ENCODE results near the gene TSNAXIP1. TPM values are rescaled to one million over a fixed set of nuclear protein-coding genes. Genes with fewer than 3 reads are reported as not detected.
A peak's percentile ranks its signal among the peaks of the same experiment; 100 is the strongest.

Gene TSNAXIP1
- total RNA-seq, 2 donors from 2014 or later, result 0.24 to 1.1 TPM

GRCh38 chr16:67865318-67865717 lies 58.6 kb downstream of the TSNAXIP1 start:
- H3K9me3 Mint-ChIP-seq, result no peaks in the 10 kb centered on the region
- H3K27ac Mint-ChIP-seq, result no peak overlapping the region
- H3K4me1 Mint-ChIP-seq (ENCODE audit: low read depth in 2 of 2), result peaks cover 12 to 19% of the 10 kb centered on the region in 2 donors
- ATAC-seq (no peak), DNase-seq (ENCODE audit: low spot score) (no peak)
- H3K4me3 Mint-ChIP-seq, result no peak overlapping the region
- no peaks in the 10 kb centered on the region for H3K27me3 Mint-ChIP-seq
- H3K36me3 Mint-ChIP-seq, result no peaks in the 10 kb centered on the region

- Mint-ChIP-seq H3K9me3 (no peaks in the 10 kb centered on the region), H3K27me3 (no peaks in the 10 kb centered on the region), H3K27ac (no peak overlapping the region), H3K36me3 (peaks cover 4% of the 10 kb centered on the region), H3K4me3 (no peak overlapping the region), H3K4me1 (ENCODE audit: low read depth in 2 of 2) (peaks cover 6 to 10% of the 10 kb centered on the region in 2 donors)
- ATAC-seq, result no peak
- no peak for DNase-seq (ENCODE audit: low spot score)
Measured at GRCh38 chr16:67868290-67868689, 61.6 kb downstream of the TSNAXIP1 start.

- H3K4me1 Mint-ChIP-seq (ENCODE audit: low read depth in 2 of 2), result peaks cover 18 to 21% of the 10 kb centered on the region in 2 donors
- H3K36me3 Mint-ChIP-seq, result peaks cover 10% of the 10 kb centered on the region
- no peak overlapping the region for H3K27ac Mint-ChIP-seq
- no peak for DNase-seq (ENCODE audit: low spot score)
- H3K27me3 Mint-ChIP-seq, result no peaks in the 10 kb centered on the region
- no peaks in the 10 kb centered on the region for H3K9me3 Mint-ChIP-seq
- H3K4me3 Mint-ChIP-seq, result no peak overlapping the region
- ATAC-seq, result no peak
Measured at GRCh38 chr16:67869653-67870052, 63.0 kb downstream of the TSNAXIP1 start.

DNA sequence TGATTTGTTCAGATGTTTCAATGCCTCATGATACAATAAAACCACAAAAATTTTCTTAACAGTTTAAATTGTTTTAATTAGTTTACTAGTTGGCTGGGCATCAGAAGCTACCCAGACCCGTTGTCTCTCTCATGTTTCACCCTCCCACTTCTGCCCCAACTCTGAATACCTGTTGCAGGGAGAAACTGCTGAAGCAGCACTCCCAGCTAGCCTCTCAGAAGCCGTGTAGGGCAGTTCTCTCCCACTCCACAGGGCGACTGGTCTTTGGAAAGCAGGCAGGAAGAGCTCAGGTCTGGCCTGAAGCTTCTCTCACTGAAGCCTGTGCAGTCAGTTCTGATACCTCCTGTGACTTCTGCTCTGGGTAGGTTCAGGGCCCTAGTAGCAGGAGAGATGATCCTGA lies 64.6 kb downstream of the TSNAXIP1 start:
- Mint-ChIP-seq H3K4me1 (ENCODE audit: low read depth in 2 of 2) (peaks cover 32% of the 10 kb centered on the region in 2 donors), H3K9me3 (no peaks in the 10 kb centered on the region), H3K27ac (peak overlapping the region in 1 of 2 donors; percentile 93), H3K4me3 (no peak overlapping the region), H3K27me3 (no peaks in the 10 kb centered on the region), H3K36me3 (peaks cover 10% of the 10 kb centered on the region)
- ATAC-seq (no peak), DNase-seq (ENCODE audit: low spot score) (no peak)

- H3K27ac Mint-ChIP-seq, result peak overlapping the region; percentile 83 to 93
- ATAC-seq, result no peak
- peak overlapping the region; percentile 98 for H3K4me3 Mint-ChIP-seq
- peaks cover 10% of the 10 kb centered on the region for H3K36me3 Mint-ChIP-seq
- no peaks in the 10 kb centered on the region for H3K9me3 Mint-ChIP-seq
- no peak for DNase-seq (ENCODE audit: low spot score)
- H3K27me3 Mint-ChIP-seq, result no peaks in the 10 kb centered on the region
- H3K4me1 Mint-ChIP-seq (ENCODE audit: low read depth in 2 of 2), result peaks cover 32% of the 10 kb centered on the region in 2 donors
Measured at GRCh38 chr16:67872131-67872630, 65.5 kb downstream of the TSNAXIP1 start.

DNA sequence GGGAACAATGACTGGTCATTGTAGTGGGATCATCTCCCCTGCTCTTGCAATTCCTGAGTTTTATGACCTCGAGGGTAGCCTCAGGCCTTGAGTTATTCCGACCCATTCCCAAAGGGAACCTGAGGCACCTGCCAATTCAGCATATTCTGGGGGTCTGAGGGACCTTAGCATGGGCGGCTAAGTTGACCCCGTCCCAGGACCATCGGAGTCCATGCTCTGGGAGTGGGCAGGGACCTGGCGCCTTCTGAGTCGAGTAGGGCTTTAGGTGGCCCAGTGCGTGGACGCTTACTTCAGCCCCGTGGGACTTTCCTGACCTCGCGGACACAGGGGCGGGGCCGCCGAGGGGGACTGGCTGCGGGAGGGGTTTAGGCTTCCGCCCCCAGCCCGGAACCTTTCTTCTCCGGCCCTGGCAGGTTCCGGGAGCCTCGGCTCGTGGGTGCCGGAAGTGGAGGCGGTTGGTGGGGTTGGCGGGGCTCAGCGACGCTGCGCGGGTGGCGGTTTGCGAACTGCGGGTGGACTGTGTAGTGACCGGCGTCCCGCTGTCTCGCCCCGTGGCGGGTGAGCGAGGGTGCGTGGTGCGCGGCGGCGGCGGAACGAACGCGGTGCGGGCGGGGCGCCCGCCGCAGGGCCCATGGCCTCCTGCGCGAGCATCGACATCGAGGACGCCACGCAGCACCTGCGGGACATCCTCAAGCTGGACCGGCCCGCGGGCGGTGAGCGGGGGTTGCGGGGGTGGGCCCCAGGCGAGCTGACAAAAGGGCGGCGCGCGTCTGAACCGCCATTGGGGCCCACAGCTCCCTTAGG lies 66.1 kb downstream of the TSNAXIP1 start, which contains the start of gene EDC4:
EDC4 (plus strand) TSS at position 422 of the 804 bp plus-strand sequence; CDS start at position 632, 210 bp downstream.
- DNase-seq (ENCODE audit: low spot score) (peak; percentile 97), ATAC-seq (peak; percentile 95 to 98)
- H3K9me3 Mint-ChIP-seq, result no peaks in the 10 kb centered on the region
- H3K27ac Mint-ChIP-seq, result peak within 1 kb of the TSS; percentile 83 to 93
- H3K4me3 Mint-ChIP-seq, result peak within 1 kb of the TSS; percentile 98
- no peaks in the 10 kb centered on the region for H3K27me3 Mint-ChIP-seq
- H3K4me1 Mint-ChIP-seq (ENCODE audit: low read depth in 2 of 2), result peaks cover 32 to 33% of the 10 kb centered on the region in 2 donors
- H3K36me3 Mint-ChIP-seq, result peaks cover 10% of the 10 kb centered on the region

- Mint-ChIP-seq H3K4me3 (peak overlapping the region; percentile 98), H3K27me3 (no peaks in the 10 kb centered on the region), H3K27ac (peak overlapping the region; percentile 83 to 93), H3K9me3 (no peaks in the 10 kb centered on the region), H3K4me1 (ENCODE audit: low read depth in 2 of 2) (peaks cover 32 to 34% of the 10 kb centered on the region in 2 donors), H3K36me3 (peaks cover 10% of the 10 kb centered on the region)
- ATAC-seq (peak in 1 of 2 donors; percentile 31), DNase-seq (ENCODE audit: low spot score) (no peak)
Measured at GRCh38 chr16:67873435-67874370, 67.0 kb downstream of the TSNAXIP1 start.

DNA sequence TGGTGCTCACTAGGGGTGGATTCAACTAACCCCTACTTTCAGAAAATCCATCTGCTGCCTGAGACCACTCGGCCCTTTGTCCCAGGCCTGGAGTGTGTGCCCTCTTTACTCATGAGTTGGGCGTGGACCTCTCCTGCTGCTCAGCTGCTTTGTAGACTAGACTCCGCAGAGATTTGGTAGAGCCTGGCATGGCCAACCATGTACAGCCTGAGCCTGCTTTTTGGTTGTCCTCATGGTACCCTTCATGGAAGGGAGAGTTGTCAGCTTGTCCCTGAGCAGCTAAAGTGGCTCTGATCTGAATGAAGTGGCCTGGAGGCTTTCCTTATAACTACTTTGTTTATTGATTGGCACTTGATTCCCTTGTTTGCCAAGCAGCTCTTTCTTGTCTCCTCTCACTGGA lies 67.7 kb downstream of the TSNAXIP1 start:
- peaks cover 32 to 34% of the 10 kb centered on the region in 2 donors for H3K4me1 Mint-ChIP-seq (ENCODE audit: low read depth in 2 of 2)
- DNase-seq (ENCODE audit: low spot score) (no peak), ATAC-seq (no peak)
- H3K27me3 Mint-ChIP-seq, result no peaks in the 10 kb centered on the region
- H3K9me3 Mint-ChIP-seq, result no peaks in the 10 kb centered on the region
- H3K27ac Mint-ChIP-seq, result peak overlapping the region; percentile 83 to 93
- peak overlapping the region; percentile 98 for H3K4me3 Mint-ChIP-seq
- H3K36me3 Mint-ChIP-seq, result peaks cover 10% of the 10 kb centered on the region

- peaks cover 32 to 36% of the 10 kb centered on the region in 2 donors for H3K4me1 Mint-ChIP-seq (ENCODE audit: low read depth in 2 of 2)
- peaks cover 6% of the 10 kb centered on the region for H3K36me3 Mint-ChIP-seq
- H3K9me3 Mint-ChIP-seq, result no peaks in the 10 kb centered on the region
- H3K4me3 Mint-ChIP-seq, result no peak overlapping the region
- ATAC-seq (no peak), DNase-seq (ENCODE audit: low spot score) (no peak)
- H3K27ac Mint-ChIP-seq, result no peak overlapping the region
- no peaks in the 10 kb centered on the region for H3K27me3 Mint-ChIP-seq
Measured at GRCh38 chr16:67877064-67877463, 70.4 kb downstream of the TSNAXIP1 start.

Other genes starting within 250 kb of the TSNAXIP1 start
- 10 to 100 TPM; 54.3 to 72.4 TPM for gene CTCF, start 244.4 kb upstream of the TSNAXIP1 start, total RNA-seq
- 10 to 100 TPM; 33.8 to 89.7 TPM for gene CARMIL2, start 161.7 kb upstream of the TSNAXIP1 start, total RNA-seq
- 10 to 100 TPM; 54.9 to 91.3 TPM for gene ACD, start 146.6 kb upstream of the TSNAXIP1 start, total RNA-seq
- gene PARD6A, start 145.9 kb upstream of the TSNAXIP1 start, total RNA-seq, result 1 to 10 TPM; 6.3 to 8.0 TPM
- gene ENKD1, start 140.1 kb upstream of the TSNAXIP1 start, total RNA-seq, result 10 to 100 TPM in 1 of 2 donors, 1 to 10 TPM in 1; 8.1 to 12.2 TPM
- gene C16orf86, start 140.1 kb upstream of the TSNAXIP1 start, total RNA-seq, result 1 to 10 TPM; 1.6 to 1.9 TPM
- gene GFOD2, start 87.6 kb upstream of the TSNAXIP1 start, total RNA-seq, result 10 to 100 TPM; 14.8 to 22.0 TPM
- gene RANBP10, start 329 bp upstream of the TSNAXIP1 start, total RNA-seq, result 10 to 100 TPM; 28.0 to 31.0 TPM
- 10 to 100 TPM; 30.5 to 45.9 TPM for gene THAP11, start 35.4 kb downstream of the TSNAXIP1 start, total RNA-seq
- gene NUTF2, start 40.0 kb downstream of the TSNAXIP1 start, total RNA-seq, result 100 to 1,000 TPM; 114 to 124 TPM
- 10 to 100 TPM; 51.6 to 83.7 TPM for gene CENPT, start 40.8 kb downstream of the TSNAXIP1 start, total RNA-seq
- 100 to 1,000 TPM; 100 to 151 TPM for gene EDC4, start 66.2 kb downstream of the TSNAXIP1 start, total RNA-seq
- 1 to 10 TPM in 1 of 2 donors, not detected in 1; 1.2 TPM for gene NRN1L, start 78.0 kb downstream of the TSNAXIP1 start, total RNA-seq
- 10 to 100 TPM; 15.4 to 20.1 TPM for gene PSKH1, start 86.4 kb downstream of the TSNAXIP1 start, total RNA-seq
- gene CTRL, start 125.0 kb downstream of the TSNAXIP1 start, total RNA-seq, result 10 to 100 TPM in 1 of 2 donors, 1 to 10 TPM in 1; 8.4 to 15.6 TPM
- 100 to 1,000 TPM; 259 to 316 TPM for gene PSMB10, start 130.0 kb downstream of the TSNAXIP1 start, total RNA-seq
- 10 to 100 TPM; 11.4 to 44.7 TPM for gene LCAT, start 137.2 kb downstream of the TSNAXIP1 start, total RNA-seq
- 10 to 100 TPM; 32.9 to 84.4 TPM for gene SLC12A4, start 161.7 kb downstream of the TSNAXIP1 start, total RNA-seq
- gene DPEP3, start 173.6 kb downstream of the TSNAXIP1 start, total RNA-seq, result not detected
- 1 to 10 TPM; 2.2 to 2.3 TPM for gene DPEP2, start 192.6 kb downstream of the TSNAXIP1 start, total RNA-seq
- gene DPEP2NB, start 209.0 kb downstream of the TSNAXIP1 start, total RNA-seq, result not detected
- 10 to 100 TPM; 16.2 to 20.1 TPM for gene DDX28, start 216.3 kb downstream of the TSNAXIP1 start, total RNA-seq
- 10 to 100 TPM; 23.3 to 43.5 TPM for gene DUS2, start 216.4 kb downstream of the TSNAXIP1 start, total RNA-seq

Measured in natural killer cell treated with Interleukin-12 subunit alpha and Interleukin-12 subunit beta and Interleukin-15 and Interleukin-18, amount 100 ng/mL, for 72 hours (primary cell).